Measurements from ENCODE around the gene COL9A3.

COL9A3 gene

DNA sequence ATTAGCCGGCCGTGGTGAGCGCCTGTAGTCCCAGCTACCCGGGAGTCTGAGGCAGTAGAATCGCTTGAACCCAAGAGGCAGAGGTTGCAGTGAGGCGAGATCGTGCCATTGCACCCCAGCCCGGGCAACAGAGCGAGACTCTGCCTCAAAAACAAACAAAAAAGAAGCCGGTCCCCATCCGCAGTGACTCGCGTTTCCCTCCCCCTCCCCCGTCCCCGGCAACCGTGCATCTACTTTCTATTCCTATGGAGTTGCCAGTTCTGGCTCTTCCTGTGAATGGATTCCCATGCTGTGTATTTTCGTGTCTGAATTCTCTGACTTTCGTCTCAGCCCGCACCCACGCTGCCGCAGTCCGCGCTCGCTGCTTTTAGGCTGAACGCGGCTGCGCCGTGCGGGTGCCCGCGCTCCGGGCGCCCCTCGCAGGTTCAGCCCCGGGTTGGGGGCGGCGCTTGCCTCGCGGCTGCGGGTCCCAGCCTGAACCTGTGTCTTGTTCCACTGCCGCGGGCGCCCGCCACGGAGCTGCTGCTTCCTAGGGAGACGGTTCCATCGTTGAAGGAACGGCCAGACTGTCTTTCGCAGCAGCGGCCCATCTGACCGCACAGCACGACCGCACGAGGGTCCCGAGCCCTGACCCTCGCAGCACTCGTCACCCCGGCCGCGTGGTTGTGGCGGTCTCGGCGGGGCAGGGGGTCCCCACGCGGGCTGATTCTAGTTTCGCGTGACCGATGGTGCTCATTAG, 21.7 kb upstream of the COL9A3 start:
- intact Hi-C loops (cut with DNase I) = no loop called here

DNA sequence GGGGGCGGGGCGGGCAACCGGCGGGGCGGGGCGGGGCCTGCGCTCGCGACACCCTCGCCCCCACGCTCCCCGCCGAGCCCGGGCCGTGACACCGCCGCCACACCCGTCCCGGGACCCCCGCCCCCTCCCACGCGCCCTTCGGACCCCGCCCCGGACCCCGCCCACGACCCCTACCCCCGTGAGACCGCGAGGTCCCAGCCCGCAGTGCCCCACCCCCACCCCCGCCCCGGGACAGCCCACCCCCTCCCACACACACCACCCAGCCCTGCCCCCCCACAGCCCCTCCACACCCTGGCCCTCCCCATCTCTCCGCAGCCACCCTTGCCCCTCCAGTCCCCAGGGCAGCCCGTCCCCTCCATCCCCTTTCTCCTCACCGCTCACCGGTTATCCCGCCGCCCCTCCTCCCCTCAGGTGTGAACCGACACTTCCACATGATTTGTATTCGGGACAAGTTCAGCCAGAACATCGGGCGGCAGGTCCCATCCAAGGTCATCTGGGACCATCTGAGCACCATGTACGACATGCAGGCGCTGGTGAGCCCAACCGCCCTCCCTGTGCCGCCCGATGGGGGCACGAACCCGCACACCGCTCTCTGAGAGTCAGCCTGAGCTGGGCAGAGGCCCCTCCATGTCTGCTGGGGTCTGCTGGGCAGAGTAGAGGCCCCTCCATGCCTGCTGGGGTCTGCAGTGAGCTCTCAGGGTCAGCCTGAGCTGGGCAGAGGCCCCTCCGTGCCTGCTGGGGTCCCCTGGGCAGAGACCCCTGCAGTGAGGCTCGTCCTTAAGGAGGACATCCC, 20.0 kb upstream of the COL9A3 start:
- no peak for DNase-seq
- intact Hi-C loops (cut with DNase I) = no loop called here

More for the DNA sequence above, 21.7 kb upstream of the COL9A3 start:
- DNase-seq = peak in 9 of 10 donors; percentile 56 to 95 (median 74)

- DNase-seq = no peak
- intact Hi-C loops (cut with DNase I) = no loop called here
Measured at GRCh38 chr20:62797671-62798532, 18.9 kb upstream of the COL9A3 start.

GRCh38 chr20:62799036-62799435, 17.8 kb upstream of the COL9A3 start:
- intact Hi-C loops (cut with DNase I) = no loop called here

GRCh38 chr20:62799459-62799858, 17.4 kb upstream of the COL9A3 start:
- intact Hi-C loops (cut with DNase I) = no loop called here
- DNase-seq = no peak

More at GRCh38 chr20:62799036-62799435, 17.8 kb upstream of the COL9A3 start:
- DNase-seq = no peak

- no peak for DNase-seq
- intact Hi-C loops (cut with DNase I) = no loop called here
Measured at GRCh38 chr20:62799873-62800272, 17.0 kb upstream of the COL9A3 start.

GRCh38 chr20:62800314-62801259, 16.3 kb upstream of the COL9A3 start:
- peak in 7 of 10 donors; percentile 59 to 96 (median 79) for DNase-seq
- intact Hi-C loops (cut with DNase I) = no loop called here

- intact Hi-C loops (cut with DNase I) = no loop called here
- DNase-seq = no peak
Measured at GRCh38 chr20:62801284-62802010, 15.4 kb upstream of the COL9A3 start.

- intact Hi-C loops (cut with DNase I) = no loop called here
- peak in 1 of 10 donors; percentile 81 for DNase-seq
Measured at GRCh38 chr20:62802026-62802712, 14.7 kb upstream of the COL9A3 start.

GRCh38 chr20:62804021-62804626, 12.7 kb upstream of the COL9A3 start:
- DNase-seq = peak in 1 of 10 donors; percentile 86
- intact Hi-C loops (cut with DNase I) = no loop called here

DNA sequence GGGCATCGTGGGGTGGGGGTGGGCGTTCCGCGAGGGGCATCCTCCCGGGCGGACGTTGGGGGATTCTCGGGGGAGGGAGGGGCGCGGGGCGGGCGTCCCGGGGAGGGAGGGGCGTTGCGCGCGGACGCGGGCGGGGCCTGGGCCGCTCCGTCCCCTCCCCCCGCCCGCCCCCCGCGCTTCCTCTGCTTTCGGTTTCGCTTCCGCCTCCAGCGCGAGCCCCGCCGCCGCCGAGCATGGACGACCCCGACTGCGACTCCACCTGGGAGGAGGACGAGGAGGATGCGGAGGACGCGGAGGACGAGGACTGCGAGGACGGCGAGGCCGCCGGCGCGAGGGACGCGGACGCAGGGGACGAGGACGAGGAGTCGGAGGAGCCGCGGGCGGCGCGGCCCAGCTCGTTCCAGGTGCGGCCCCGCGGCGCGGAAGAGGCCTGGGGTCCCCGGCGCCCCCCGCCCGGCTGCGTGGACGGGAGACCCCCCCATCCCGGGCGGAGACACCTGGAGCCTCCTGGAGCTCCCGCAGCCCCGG, 12.2 kb upstream of the COL9A3 start, which contains the start of gene OGFR:
OGFR (plus strand) TSS at position 209 of the 528 bp plus-strand sequence; CDS start at position 234, 25 bp downstream.
- peak in 5 of 10 donors; percentile 55 to 92 (median 64) for DNase-seq
- intact Hi-C loops (cut with DNase I) = loop anchor here (5.0 kb wide), 2 partner anchors 43 to 137 kb away; no protein-coding TSS in a partner anchor

DNA sequence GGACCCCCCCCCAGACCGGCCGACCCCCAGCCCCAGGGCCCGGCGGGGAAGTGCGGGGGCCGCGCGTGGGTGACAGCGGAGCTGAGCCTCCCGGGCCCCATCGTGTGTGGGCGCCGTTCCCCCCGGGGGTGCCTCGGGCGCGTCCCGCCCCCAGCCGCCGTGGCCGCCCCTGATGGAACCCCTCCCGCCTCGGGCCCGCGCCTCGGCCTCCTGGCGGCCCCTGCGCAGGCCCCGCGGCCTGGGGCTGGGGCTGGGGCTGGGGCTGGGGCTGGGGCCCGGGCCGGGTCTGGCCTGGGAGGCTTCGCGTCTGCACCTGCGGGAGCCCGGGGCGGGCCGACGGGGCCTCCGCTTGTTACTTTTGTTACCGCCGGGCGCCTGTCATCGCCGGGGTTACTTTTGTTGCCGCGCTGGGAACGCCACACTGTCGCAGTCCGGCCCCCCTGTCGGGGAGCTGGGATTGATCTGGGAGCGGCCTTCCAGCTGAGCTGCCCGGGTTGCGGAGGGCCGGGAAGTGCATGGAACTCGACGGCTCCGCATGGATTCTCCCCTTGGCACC, 11.6 kb upstream of the COL9A3 start:
- intact Hi-C loops (cut with DNase I) = loop anchor here (5.0 kb wide), 2 partner anchors 42 to 138 kb away; no protein-coding TSS in a partner anchor
- no peak for DNase-seq

DNA sequence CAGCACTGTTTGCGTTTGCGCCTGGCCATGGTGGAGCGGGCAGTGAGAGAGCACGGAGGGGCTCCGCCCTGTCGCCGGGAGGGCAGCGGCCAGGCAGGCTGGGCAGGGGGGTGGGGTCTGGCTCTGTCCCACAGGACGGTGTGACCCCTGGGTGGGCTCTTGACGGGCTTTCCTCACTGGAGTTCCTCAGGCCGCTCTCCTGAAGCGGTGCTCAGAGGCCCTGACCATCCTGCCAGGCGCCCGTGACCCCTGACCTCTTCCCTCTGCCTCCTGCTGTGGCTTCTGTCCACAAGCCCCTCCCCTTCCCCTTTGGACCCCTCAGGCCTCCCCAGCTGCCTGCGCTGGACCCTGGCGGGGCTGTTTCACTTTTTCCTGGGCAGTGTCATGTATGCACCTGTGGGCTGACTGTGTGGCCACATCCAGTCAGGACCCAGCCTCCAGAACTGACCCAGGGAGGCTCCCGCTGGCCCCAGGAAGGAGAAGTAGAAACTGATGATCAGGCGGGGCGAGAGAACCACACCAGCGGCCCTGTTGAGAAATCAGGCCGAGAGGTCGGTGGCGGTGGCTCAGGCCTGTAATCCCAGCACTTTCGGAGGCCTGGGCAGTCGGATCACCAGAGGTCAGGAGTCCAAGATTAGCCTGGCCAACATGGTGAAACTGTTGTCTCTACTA, 11.0 kb upstream of the COL9A3 start:
- intact Hi-C loops (cut with DNase I) = loop anchor here (5.0 kb wide), 2 partner anchors 41 to 139 kb away; no protein-coding TSS in a partner anchor
- no peak for DNase-seq

- DNase-seq = no peak
- intact Hi-C loops (cut with DNase I) = loop anchor here (5.0 kb wide), 2 partner anchors 41 to 139 kb away; no protein-coding TSS in a partner anchor
Measured at GRCh38 chr20:62806383-62807050, 10.3 kb upstream of the COL9A3 start.

DNA sequence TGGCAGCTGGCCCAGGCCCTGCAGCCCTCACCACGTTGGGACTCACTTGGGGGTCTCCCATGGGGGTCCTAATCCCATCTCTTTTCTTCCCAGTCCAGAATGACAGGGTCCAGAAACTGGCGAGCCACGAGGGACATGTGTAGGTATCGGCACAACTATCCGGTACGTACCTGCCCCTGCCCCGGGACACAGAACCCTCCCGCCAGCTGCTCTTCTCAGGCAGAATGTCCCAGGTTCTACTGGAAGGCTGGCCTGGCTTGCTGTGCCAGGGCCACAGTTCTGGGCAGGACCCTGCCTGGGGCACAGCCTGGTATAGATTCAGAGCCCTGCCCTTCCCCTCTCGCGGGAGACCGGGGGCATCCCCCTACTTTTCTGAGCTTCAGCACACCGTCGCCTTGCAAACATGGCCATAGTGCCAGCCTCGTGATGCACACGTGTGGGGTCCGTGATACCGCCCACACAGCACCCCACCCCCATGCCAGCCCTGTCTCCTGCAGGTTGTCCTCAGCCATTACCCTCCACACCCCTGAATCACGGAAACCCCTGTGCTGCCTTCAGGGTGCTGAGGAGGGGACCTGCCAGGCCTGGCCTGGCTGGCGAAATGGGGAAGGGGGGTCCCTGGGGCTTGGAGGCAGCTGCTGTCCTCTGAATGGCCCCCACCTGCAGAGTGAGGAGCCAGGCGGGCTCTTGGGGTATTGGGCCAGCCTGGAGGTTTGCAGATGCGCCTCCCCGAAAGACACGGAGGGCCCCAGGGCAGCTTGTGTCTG, 9.2 kb upstream of the COL9A3 start:
- DNase-seq = no peak
- intact Hi-C loops (cut with DNase I) = loop anchor here (5.0 kb wide), 2 partner anchors 40 to 140 kb away; no protein-coding TSS in a partner anchor

Data from posterior cingulate gyrus (tissue), 11 donors.